ENCODE results near the gene SH3BP5L. TPM values are rescaled to one million over a fixed set of nuclear protein-coding genes. Genes with fewer than 3 reads are reported as not detected.

The SH3BP5L gene
- total and polyA plus RNA-seq, 2 of the 8 experiments (the other 6 are each of a cell fraction or from before 2014, with no cell fraction given) = 20.2 to 28.4 TPM

DNA sequence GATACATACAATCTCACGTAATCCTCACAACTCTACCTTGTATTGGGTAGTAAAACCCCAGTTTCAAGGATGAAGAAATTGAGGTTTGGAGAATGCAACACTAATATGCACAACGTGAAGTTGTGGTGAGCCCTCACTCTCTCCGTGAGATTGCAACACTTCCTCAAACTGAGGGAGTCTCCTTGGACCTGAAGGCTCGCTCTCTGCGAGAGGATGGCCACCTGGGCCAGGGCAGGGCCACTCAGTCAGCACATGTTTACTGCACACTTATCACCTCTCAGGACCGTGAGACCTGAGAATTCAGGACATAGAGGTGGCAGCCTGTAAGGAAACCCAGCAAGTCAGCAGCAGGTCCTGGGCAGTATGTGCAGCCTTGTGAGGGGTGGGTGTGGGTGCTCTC lies 8.7 kb downstream of the SH3BP5L start:
- Histone ChIP-seq H3K9me3 (ENCODE audit: insufficient read depth in 2 of 2, low read depth in 1 of 2, low read length in 1 of 2) (no peaks in the 10 kb centered on the region), H3K9ac (replicated peaks in 1 of 4; ENCODE audit: extremely low read depth in 1 of 4, low read depth in 3 of 4, low read length in 3 of 4) (no peak overlapping the region; a peak in 1 of 7 replicates), H3K4me1 (replicated peaks in 1 of 4; ENCODE audit: control insufficient read depth in 3 of 4, insufficient read depth in 4 of 4, low read length in 3 of 4) (peaks cover 0 to 5% (median 2%) of the 10 kb centered on the region in 4 experiments; a peak in 4 of 7 replicates), H3K18ac (ENCODE audit: extremely low read depth, low read length) (no peak overlapping the region), H2BK120ac (replicated peaks; ENCODE audit: low read depth, low read length) (no peak overlapping the region), H3K4ac (replicated peaks; ENCODE audit: insufficient read length, low read depth, low read length) (no peak overlapping the region), H3K27ac (ENCODE audit: low read depth, low read length) (no peak overlapping the region), H2AFZ (ENCODE audit: low read length) (no peak overlapping the region), H2BK15ac (ENCODE audit: low read length) (no peak overlapping the region), H4K8ac (ENCODE audit: extremely low read depth, insufficient read depth, low read length) (no peak overlapping the region), H2BK12ac (ENCODE audit: low read depth, low read length) (no peak overlapping the region), H4K20me1 (replicated peaks in 1 of 2; ENCODE audit: control insufficient read depth in 1 of 2, insufficient read depth in 2 of 2, low read length in 2 of 2) (peaks cover 0 to 8% of the 10 kb centered on the region in 2 experiments), H3K23ac (ENCODE audit: insufficient read length) (no peak overlapping the region), H3K14ac (ENCODE audit: insufficient read length) (no peak overlapping the region), H3K27me3 (replicated peaks in 1 of 4; ENCODE audit: control insufficient read depth in 3 of 4, extremely low read depth in 1 of 4, insufficient read depth in 3 of 4, low read length in 3 of 4) (no peaks in the 10 kb centered on the region), H3K79me2 (ENCODE audit: control insufficient read depth in 1 of 2, insufficient read depth in 2 of 2, low read length in 2 of 2) (peaks cover 0 to 34% of the 10 kb centered on the region in 2 experiments; a peak in 2 of 4 replicates), H2BK5ac (ENCODE audit: low read depth, low read length) (no peak overlapping the region), H2BK20ac (ENCODE audit: low read length) (no peak overlapping the region), H2AK5ac (ENCODE audit: low read depth, low read length) (no peak overlapping the region), H3K56ac (replicated peaks; ENCODE audit: insufficient read length, low read depth, low read length) (no peak overlapping the region), H3K23me2 (ENCODE audit: low read depth, low read length) (no peaks in the 10 kb centered on the region), H4K5ac (ENCODE audit: insufficient read length, low read depth, low read length) (no peak overlapping the region), H3K4me3 (ENCODE audit: extremely low read depth in 1 of 4, insufficient read depth in 2 of 4, low read depth in 3 of 4, low read length in 4 of 4) (no peak overlapping the region), H3K36me3 (ENCODE audit: control insufficient read depth in 2 of 4, insufficient read depth in 4 of 4, low read length in 3 of 4) (peaks cover 13 to 36% (median 22%) of the 10 kb centered on the region in 4 experiments), H4K91ac (replicated peaks; ENCODE audit: insufficient read length, low read length) (no peak overlapping the region), H3K4me2 (ENCODE audit: insufficient read depth in 1 of 2, low read depth in 2 of 2, low read length in 2 of 2) (no peak overlapping the region), H3K79me1 (ENCODE audit: low read depth, low read length) (peaks cover 14% of the 10 kb centered on the region; the same call in 1 of the 2 replicates)
- DNase-seq (ENCODE audit: low read depth in 1 of 2, low spot score in 2 of 2) (no peak), FAIRE-seq (no peak)
- TF ChIP-seq CTCF (IDR thresholded peaks at IDR 0.05; ENCODE audit: control extremely low read depth in 1 of 3, insufficient read depth in 1 of 3, low read depth in 1 of 3, low read length in 3 of 3) (no peak), HDAC6 (IDR thresholded peaks at IDR 0.05; ENCODE audit: low read depth, low read length) (no peak), SRF (IDR thresholded peaks at IDR 0.05; ENCODE audit: low read depth, low read length) (no peak), BACH1 (IDR thresholded peaks at IDR 0.05; ENCODE audit: low read length) (no peak), ASH2L (IDR thresholded peaks at IDR 0.05; ENCODE audit: low read length) (no peak), TAF1 (IDR thresholded peaks at IDR 0.05; ENCODE audit: low read depth, low read length) (no peak), POU5F1 (IDR thresholded peaks at IDR 0.05; ENCODE audit: low read depth, low read length) (no peak), MAX (IDR thresholded peaks at IDR 0.05) (no peak), JUND (IDR thresholded peaks at IDR 0.05; ENCODE audit: low read length) (no peak)
- POLR2A ChIA-PET (ENCODE audit: partially characterized antibody) = interaction anchor here (0.9 kb wide), 1 partner anchor 10 kb away, joined by 4 read pairs; no protein-coding TSS in a partner anchor
- 94% methylated on average over 6 of the region's 6 CpGs; no CpG with 5 or more reads in 1 of the 2 experiments for WGBS, 2 experiments (ENCODE audit: extremely low coverage in 1 of 2, insufficient coverage in 1 of 2, insufficient read length in 1 of 2, insufficient replicate concordance in 2 of 2, low coverage in 1 of 2, low lambda C conversion rate in 2 of 2, missing lambda C conversion rate in 1 of 2)
- CTCF ChIA-PET (ENCODE audit: partially characterized antibody) = interaction anchor here (0.6 to 1.4 kb wide), 2 partner anchors 9 kb away, joined by 3 read pairs; no protein-coding TSS in a partner anchor

All from H1 (cell line).